MM.1S (cell line): ENCODE measurements around the gene DTYMK.

Experiments used
- EZH2 ChIP-seq: fragments of 300-600 bp; sonication (generic); optimal IDR thresholded peaks from 2 replicates; pipeline ENCODE3; 2017; ENCODE audit warnings: low read depth, mild to moderate bottlenecking, antibody characterized with exemption, low read length, mixed read lengths
- TF ChIP-seq, protein P1 (sequence below): fragments of 300-600 bp; sonication (generic); IDR thresholded peaks from 2 replicates; pipeline ENCODE4 v1.5.1; 2016; ENCODE audit warnings: antibody characterized with exemption, low read length, mixed read lengths

DNA sequence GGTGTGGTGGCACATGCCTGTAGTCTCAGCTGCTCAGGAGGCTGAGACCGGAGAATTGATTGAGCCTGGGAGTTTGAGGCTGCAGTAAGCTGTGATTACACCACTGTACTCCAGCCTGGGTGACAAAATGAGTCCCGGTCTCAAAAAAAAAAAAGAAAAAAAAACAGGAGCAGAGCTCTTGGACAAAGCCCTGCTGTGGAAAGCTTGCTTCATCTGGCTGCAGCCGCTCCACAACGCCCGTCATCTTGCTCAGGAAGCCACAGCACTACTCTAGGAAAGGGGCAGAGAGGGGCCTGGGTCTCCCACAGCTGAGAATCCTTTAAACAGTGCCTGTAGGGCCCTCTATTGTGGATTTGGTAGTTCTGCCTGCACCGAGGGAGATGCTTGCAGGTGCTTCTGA is 38.2 kb downstream of the DTYMK start:
- TF ChIP-seq EZH2, result no peak
- TF ChIP-seq, protein P1, sequence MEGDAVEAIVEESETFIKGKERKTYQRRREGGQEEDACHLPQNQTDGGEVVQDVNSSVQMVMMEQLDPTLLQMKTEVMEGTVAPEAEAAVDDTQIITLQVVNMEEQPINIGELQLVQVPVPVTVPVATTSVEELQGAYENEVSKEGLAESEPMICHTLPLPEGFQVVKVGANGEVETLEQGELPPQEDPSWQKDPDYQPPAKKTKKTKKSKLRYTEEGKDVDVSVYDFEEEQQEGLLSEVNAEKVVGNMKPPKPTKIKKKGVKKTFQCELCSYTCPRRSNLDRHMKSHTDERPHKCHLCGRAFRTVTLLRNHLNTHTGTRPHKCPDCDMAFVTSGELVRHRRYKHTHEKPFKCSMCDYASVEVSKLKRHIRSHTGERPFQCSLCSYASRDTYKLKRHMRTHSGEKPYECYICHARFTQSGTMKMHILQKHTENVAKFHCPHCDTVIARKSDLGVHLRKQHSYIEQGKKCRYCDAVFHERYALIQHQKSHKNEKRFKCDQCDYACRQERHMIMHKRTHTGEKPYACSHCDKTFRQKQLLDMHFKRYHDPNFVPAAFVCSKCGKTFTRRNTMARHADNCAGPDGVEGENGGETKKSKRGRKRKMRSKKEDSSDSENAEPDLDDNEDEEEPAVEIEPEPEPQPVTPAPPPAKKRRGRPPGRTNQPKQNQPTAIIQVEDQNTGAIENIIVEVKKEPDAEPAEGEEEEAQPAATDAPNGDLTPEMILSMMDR, result no peak
